ENCODE measurements around the gene LELP1. TPM values are rescaled to one million over a fixed set of nuclear protein-coding genes. Genes with fewer than 3 reads are reported as not detected.
A peak's percentile ranks its signal among the peaks of the same experiment; 100 is the strongest.

The LELP1 gene
- total and polyA plus RNA-seq, 9 of the 15 experiments (the other 6 are each of a cell fraction or from before 2014, with no cell fraction given), result not detected

- Histone ChIP-seq H3K4me2 (ENCODE audit: insufficient read depth, low read length) (no peak overlapping the region), H3K9ac (ENCODE audit: insufficient read depth in 1 of 2, low read depth in 2 of 2, low read length in 2 of 2) (no peak overlapping the region), H4K20me1 (replicated peaks; ENCODE audit: control insufficient read depth, insufficient read depth, low read length) (no peaks in the 10 kb centered on the region), H3K27ac (ENCODE audit: extremely low read depth, low read depth, low read length) (no peak overlapping the region), H3K4me3 (no peak overlapping the region), H3K4me1 (replicated peaks in 1 of 2; ENCODE audit: control insufficient read depth in 2 of 2, insufficient read depth in 2 of 2, low read length in 2 of 2) (no peaks in the 10 kb centered on the region; a peak in 1 of 5 replicates), H3K9me3 (replicated peaks; ENCODE audit: control insufficient read depth, insufficient read depth, low read depth, low read length) (no peaks in the 10 kb centered on the region), H3K27me3 (ENCODE audit: control insufficient read depth in 2 of 2, insufficient read depth in 2 of 2, low read length in 2 of 2) (peaks cover 2 to 18% of the 10 kb centered on the region in 2 experiments; a peak in 1 of 5 replicates), H3K9me1 (ENCODE audit: control insufficient read depth, insufficient read depth, low read length) (no peaks in the 10 kb centered on the region), H3K36me3 (ENCODE audit: control insufficient read depth, insufficient read depth, low read length) (no peaks in the 10 kb centered on the region), H3K79me2 (ENCODE audit: control insufficient read depth, insufficient read depth, low read length) (no peaks in the 10 kb centered on the region), H2AFZ (ENCODE audit: low read depth, low read length) (no peak overlapping the region)
- BruUV-seq (replicated peaks), result no TSS peak
- ATAC-seq, result no peak; the same call in 2 of the 3 replicates
- ChIA-PET POLR2A (no interaction called here), CTCF (ENCODE audit: low intra/inter-chr PET ratio) (no interaction called here)
- intact Hi-C loops (cut with micrococcal nuclease), result loop anchor here (5.0 to 10.0 kb wide), 2 partner anchors 346 to 568 kb away; partner anchors contain the start of gene SMCP
- peak in 2 of 4 experiments; percentile 14 to 33 for DNase-seq (ENCODE audit: extremely low read depth in 1 of 4, low spot score in 3 of 4)
- in situ Hi-C loops (cut with MboI), result loop anchor here (10.0 kb wide), 2 partner anchors 346 to 566 kb away; partner anchors contain the start of gene SMCP
- WGBS (ENCODE audit: insufficient coverage, low coverage, missing lambda C conversion rate), result 0% methylated on average over 6 of the region's 6 CpGs
- FAIRE-seq, result no peak
- TF ChIP-seq HDAC6 (IDR thresholded peaks at IDR 0.05; ENCODE audit: low read depth, low read length), result no peak
- peak; percentile 42; the same call in 1 of the 2 replicates for TF ChIP-seq TEAD4 (IDR thresholded peaks at IDR 0.05; ENCODE audit: low read length)
- no peak for TF ChIP-seq TEAD4 (CRISPR knock-in tag; IDR thresholded peaks at IDR 0.05; ENCODE audit: borderline replicate concordance)
- TF ChIP-seq ZBTB17 (CRISPR knock-in tag; IDR thresholded peaks at IDR 0.05), result peak; percentile 40; the same call in 1 of the 2 replicates
- TF ChIP-seq ELF1 (tag; IDR thresholded peaks at IDR 0.05), result 0 out of 2 replicates have a peak, but pooled peaks have one; percentile 20
- peak; percentile 32; the same call in 1 of the 2 replicates for TF ChIP-seq TAL1 (IDR thresholded peaks at IDR 0.05)
- TF ChIP-seq ZNF134 (CRISPR knock-in tag; conservative IDR thresholded peaks at IDR 0.05), result peak; percentile 76
- TF ChIP-seq L3MBTL2 (IDR thresholded peaks at IDR 0.05), result no peak
- peak; percentile 40; the same call in 1 of the 2 replicates for TF ChIP-seq SOX6 (IDR thresholded peaks at IDR 0.05)
- TF ChIP-seq CTCFL (IDR thresholded peaks at IDR 0.05; ENCODE audit: borderline replicate concordance, insufficient read depth, low read depth, low read length, poor library complexity, severe bottlenecking), result no peak
- TF ChIP-seq ARID1B (IDR thresholded peaks at IDR 0.05), result peak; percentile 27; the same call in 1 of the 2 replicates
- TF ChIP-seq SPI1 (IDR thresholded peaks at IDR 0.05; ENCODE audit: borderline replicate concordance, low read depth, low read length), result no peak
- TF ChIP-seq CBFA2T2 (conservative IDR thresholded peaks at IDR 0.05), result 0 out of 2 replicates have a peak, but pooled peaks have one; percentile 19
- TF ChIP-seq ZNF436 (CRISPR knock-in tag; IDR thresholded peaks at IDR 0.05), result no peak
- 0 out of 2 replicates have a peak, but pooled peaks have one; percentile 11 for TF ChIP-seq EP300 (IDR thresholded peaks at IDR 0.05; ENCODE audit: low read length)
- 0 out of 2 replicates have a peak, but pooled peaks have one; percentile 60 for TF ChIP-seq KLF16 (IDR thresholded peaks at IDR 0.05)
- peak in 1 of 2 experiments; percentile 86; a peak in 1 of 4 replicates for TF ChIP-seq RCOR1 (IDR thresholded peaks at IDR 0.05; ENCODE audit: borderline replicate concordance in 1 of 2, low read depth in 2 of 2, low read length in 2 of 2)
- no peak; the same call in 1 of the 2 replicates for TF ChIP-seq VEZF1 (CRISPR knock-in tag; IDR thresholded peaks at IDR 0.05)
- TF ChIP-seq MAX (CRISPR knock-in tag; IDR thresholded peaks at IDR 0.05), result no peak
- 0 out of 2 replicates have a peak, but pooled peaks have one; percentile 19 for TF ChIP-seq FOSL1 (tag; conservative IDR thresholded peaks at IDR 0.05)
These were observed 17.5 kb downstream of the LELP1 start for GRCh38 chr1:153220606-153221303.
